ENCODE measurements around the gene PABPC5.
A peak's percentile ranks its signal among the peaks of the same experiment; 100 is the strongest.

Gene PABPC5

GRCh38 chrX:91434351-91435168 lies at the start of gene PABPC5:
PABPC5 (plus strand) TSS chrX:91434839; CDS start chrX:91435578, 739 bp downstream.
- no peak within 1 kb of the TSS for H3K27ac ChIP-seq
- no peak for DNase-seq

GRCh38 chrX:91389026-91389425 lies 45.6 kb upstream of the PABPC5 start:
- H3K9me3 ChIP-seq (ENCODE audit: severe bottlenecking) = no peaks in the 10 kb centered on the region
- TF ChIP-seq CTCF (IDR thresholded peaks at IDR 0.05; ENCODE audit: low read depth, low read length) = no peak
- H3K27me3 ChIP-seq (ENCODE audit: insufficient read depth, low read depth, severe bottlenecking) = peaks cover 3% of the 10 kb centered on the region
- no peak overlapping the region for H3K27ac ChIP-seq
- no peak for DNase-seq
- no peak overlapping the region for H3K4me3 ChIP-seq (ENCODE audit: low read depth, low read length)
- H3K36me3 ChIP-seq = no peaks in the 10 kb centered on the region

More at GRCh38 chrX:91434351-91435168, at the start of gene PABPC5:
- H3K4me3 ChIP-seq (ENCODE audit: low read depth, low read length) = no peak within 1 kb of the TSS
- no peaks in the 10 kb centered on the region for H3K36me3 ChIP-seq
- no peak for TF ChIP-seq CTCF (IDR thresholded peaks at IDR 0.05; ENCODE audit: low read depth, low read length)
- peaks cover 55% of the 10 kb centered on the region for H3K27me3 ChIP-seq (ENCODE audit: insufficient read depth, low read depth, severe bottlenecking)
- no peaks in the 10 kb centered on the region for H3K9me3 ChIP-seq (ENCODE audit: severe bottlenecking)

GRCh38 chrX:91414713-91415112 lies 19.9 kb upstream of the PABPC5 start:
- no peak overlapping the region for H3K27ac ChIP-seq
- peak; percentile 38 for TF ChIP-seq CTCF (IDR thresholded peaks at IDR 0.05; ENCODE audit: low read depth, low read length)
- H3K36me3 ChIP-seq = no peaks in the 10 kb centered on the region
- no peaks in the 10 kb centered on the region for H3K9me3 ChIP-seq (ENCODE audit: severe bottlenecking)
- H3K27me3 ChIP-seq (ENCODE audit: insufficient read depth, low read depth, severe bottlenecking) = peaks cover 35% of the 10 kb centered on the region
- no peak overlapping the region for H3K4me3 ChIP-seq (ENCODE audit: low read depth, low read length)
- no peak for DNase-seq

- no peak for TF ChIP-seq CTCF (IDR thresholded peaks at IDR 0.05; ENCODE audit: low read depth, low read length)
- no peaks in the 10 kb centered on the region for H3K9me3 ChIP-seq (ENCODE audit: severe bottlenecking)
- H3K27ac ChIP-seq = no peak overlapping the region
- no peak for DNase-seq
- no peaks in the 10 kb centered on the region for H3K36me3 ChIP-seq
- peaks cover 55% of the 10 kb centered on the region for H3K27me3 ChIP-seq (ENCODE audit: insufficient read depth, low read depth, severe bottlenecking)
- no peak overlapping the region for H3K4me3 ChIP-seq (ENCODE audit: low read depth, low read length)
These were observed 756 bp downstream of the PABPC5 start for GRCh38 chrX:91435395-91435794.
